NCI-H2081 (cell line): ENCODE data around the gene TBP.
"Not testable (repeated sequence)": the region's sequence is repeated elsewhere in the genome, so short reads cannot be mapped to it uniquely, and the experiment has no call there.

Experiments
- DNase-seq, 2 experiments: peaks; one replicate each; lab custom pipeline; 2025; lab: John Stamatoyannopoulos, UW

The TBP gene

DNA sequence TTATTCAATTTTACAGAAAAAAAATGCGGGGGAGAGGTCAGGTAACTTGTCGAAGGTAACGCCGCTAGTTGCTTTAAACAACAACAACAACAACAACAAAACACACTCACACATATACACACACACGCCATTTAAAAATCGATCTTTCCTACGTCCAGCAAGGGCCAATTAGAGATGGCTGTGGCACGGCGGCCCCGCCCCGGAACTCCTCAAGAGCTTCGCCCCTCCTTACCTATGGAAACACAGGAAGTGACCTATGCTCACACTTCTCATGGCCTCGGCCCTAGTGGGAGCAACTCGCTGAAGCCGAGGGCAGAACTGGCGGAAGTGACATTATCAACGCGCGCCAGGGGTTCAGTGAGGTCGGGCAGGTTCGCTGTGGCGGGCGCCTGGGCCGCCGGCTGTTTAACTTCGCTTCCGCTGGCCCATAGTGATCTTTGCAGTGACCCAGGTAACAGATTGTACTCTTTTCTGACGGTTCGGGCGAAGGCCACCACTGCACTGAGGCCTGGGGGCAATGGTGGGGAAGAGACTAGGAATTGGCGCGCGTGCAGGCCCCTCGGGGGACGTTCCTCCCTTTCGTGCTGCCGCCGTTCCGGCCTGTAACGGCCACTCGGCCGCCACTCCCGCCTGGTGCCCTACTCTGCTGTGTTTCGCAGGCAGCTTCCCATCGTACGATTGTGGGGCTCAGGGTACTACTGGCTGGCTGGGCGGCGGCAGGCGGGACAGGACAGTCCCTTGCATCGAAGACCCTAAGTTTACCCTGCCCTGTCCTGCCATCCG, at the start of gene TBP:
TSS of gene TBP (plus strand) at position 357 of the 783 bp plus-strand sequence. CDS start 2,661 bp downstream, outside the sequence.
- DNase-seq = peak; percentile 91 to 97

DNA sequence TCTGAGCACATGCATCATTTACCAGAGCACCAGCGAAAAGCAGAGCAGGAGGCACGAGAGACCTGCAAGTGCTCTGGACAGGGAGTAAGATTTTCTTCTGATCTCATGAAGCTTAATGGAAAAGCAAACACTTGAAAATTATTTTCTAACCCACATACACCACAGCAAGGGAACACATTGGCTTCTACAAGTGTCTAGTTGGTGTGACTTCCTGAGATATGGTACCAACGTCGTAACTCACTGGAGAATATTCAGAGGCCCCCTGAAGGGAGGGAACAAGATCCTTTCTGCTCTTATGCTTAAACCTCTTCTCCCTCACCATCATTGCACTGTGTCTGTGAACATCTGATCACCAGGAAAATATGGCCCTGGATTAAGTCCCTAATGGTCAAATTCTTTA, 49.7 kb upstream of the TBP start:
- no peak for DNase-seq

DNA sequence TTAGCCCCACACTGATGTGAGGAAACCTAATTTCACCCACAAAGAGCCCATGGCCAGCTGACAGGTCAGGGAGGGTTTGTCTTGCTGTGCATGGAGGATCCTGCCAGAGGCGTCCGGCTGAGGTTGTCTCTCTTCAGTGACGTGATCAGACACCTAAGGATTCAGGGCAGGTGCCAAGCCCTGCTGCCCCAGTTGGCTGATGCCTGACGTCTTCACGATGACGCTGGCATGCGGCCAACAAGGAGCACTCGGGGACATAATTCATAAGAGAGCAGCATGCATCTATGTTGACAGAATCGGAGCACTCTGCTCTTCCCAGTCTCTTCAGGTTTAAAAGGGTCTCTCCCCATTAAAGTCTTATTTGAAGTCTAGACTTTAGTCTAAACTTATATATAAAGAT, 48.9 kb upstream of the TBP start:
- no peak for DNase-seq

DNA sequence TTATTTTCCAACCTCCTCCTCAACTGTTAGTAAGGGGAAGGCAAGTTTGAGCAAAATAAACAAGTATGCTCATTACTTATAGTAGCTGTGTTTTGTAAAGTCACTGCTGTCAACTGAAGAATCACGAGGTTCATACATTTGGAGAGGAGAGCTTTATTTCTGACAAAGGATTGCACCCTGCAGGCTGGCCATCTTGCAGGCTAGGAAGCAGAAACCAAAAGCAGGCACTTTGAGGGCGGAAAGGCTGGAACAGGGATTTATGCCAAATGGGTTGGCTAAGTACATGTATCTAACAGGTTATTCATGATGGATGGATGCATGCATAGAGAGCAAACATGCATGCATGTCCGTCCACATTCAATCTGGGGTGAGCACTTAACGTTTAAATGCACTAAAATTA, 47.7 kb upstream of the TBP start:
- DNase-seq = no peak

DNA sequence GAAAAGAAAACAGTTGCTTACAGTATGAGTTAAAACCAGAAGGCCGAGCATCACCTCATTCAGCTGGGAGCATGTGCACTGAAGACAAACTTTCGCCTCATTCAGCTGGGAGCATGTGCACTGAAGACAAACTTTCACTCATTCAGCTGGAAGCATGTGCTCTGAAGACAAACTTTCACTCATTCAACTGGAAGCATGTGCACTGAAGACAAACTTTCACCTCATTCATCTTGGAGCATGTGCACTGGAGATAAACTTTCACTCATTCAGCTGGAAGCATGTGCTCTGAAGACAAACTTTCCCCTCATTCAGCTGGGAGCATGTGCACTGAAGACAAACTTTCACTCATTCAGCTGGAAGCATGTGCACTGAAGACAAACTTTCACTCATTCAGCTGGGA, 46.4 kb upstream of the TBP start:
- DNase-seq = not testable (repeated sequence)

DNA sequence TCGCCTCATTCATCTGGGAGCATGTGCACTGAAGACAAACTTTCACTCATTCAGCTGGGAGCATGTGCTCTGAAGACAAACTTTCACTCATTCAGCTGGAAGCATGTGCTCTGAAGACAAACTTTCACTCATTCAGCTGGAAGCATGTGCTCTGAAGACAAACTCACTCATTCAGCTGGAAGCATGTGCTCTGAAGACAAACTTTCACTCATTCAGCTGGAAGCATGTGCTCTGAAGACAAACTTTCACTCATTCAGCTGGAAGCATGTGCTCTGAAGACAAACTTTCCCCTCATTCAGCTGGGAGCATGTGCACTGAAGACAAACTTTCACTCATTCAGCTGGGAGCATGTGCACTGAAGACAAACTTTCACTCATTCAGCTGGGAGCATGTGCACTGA, 45.9 kb upstream of the TBP start:
- not testable (repeated sequence) for DNase-seq

DNA sequence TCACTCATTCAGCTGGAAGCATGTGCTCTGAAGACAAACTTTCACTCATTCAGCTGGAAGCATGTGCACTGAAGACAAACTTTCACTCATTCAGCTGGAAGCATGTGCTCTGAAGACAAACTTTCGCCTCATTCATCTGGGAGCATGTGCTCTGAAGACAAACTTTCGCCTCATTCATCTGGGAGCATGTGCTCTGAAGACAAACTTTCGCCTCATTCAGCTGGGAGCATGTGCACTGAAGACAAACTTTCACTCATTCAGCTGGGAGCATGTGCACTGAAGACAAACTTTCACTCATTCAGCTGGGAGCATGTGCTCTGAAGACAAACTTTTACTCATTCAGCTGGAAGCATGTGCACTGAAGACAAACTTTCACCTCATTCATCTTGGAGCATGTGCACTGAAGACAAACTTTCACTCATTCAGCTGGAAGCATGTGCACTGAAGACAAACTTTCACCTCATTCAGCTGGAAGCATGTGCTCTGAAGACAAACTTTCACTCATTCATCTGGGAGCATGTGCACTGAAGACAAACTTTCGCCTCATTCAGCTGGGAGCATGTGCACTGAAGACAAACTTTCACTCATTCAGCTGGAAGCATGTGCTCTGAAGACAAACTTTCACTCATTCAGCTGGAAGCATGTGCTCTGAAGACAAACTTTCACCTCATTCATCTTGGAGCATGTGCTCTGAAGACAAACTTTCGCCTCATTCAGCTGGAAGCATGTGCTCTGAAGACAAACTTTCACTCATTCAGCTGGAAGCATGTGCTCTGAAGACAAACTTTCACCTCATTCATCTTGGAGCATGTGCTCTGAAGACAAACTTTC, 45.1 kb upstream of the TBP start:
- DNase-seq = not testable (repeated sequence)

DNA sequence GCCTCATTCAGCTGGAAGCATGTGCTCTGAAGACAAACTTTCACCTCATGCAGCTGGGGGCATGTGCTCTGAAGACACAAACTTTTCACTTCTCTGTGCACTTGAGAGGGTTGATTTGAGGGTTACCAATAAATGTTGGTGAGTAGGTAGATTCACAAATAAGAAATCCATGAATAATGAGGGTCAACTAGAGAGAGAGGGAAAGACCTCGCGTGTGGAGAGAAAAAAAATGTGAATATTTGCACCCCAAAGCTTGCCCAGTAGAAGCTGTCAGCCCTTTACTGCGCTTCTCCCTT, 44.5 kb upstream of the TBP start:
- DNase-seq = no peak

DNA sequence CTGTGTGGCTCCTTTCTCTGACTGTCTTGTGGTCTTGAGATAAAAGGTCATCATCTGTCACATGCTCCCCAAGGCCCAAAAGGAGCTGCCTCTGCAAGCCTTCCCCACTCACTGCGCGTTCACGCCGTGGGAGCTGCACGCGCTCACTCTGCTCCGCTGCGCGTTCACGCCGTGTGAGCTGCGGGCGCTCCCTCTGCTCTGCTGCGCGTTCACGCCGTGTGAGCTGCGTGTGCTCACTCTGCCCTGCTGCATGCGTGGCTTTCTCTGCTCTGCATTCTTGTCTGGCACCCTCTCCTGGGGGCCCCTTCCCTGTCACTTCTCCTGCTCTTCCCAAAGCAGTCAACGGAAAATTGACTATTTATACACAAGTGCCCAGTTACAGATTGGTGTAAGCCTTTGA, 43.5 kb upstream of the TBP start:
- DNase-seq = no peak

DNA sequence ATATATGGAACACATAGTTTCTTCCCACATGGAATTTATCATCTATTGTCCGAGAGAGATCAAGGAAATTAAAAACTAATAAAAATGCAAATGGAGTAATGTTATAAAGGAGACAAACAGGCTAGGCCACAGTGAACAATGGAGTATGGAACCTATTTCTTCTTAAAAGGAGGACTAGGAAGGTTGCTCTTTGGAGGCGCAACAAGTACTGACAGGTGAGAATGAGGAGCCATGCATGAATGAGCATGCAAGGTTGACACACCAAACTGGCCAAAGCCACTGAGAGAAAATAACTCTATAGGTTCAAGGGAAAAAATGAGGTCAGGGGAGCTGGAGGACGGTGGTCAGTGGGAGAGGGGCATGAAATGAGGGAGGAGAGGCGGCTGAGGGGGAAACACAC, 41.9 kb upstream of the TBP start:
- DNase-seq = no peak

DNA sequence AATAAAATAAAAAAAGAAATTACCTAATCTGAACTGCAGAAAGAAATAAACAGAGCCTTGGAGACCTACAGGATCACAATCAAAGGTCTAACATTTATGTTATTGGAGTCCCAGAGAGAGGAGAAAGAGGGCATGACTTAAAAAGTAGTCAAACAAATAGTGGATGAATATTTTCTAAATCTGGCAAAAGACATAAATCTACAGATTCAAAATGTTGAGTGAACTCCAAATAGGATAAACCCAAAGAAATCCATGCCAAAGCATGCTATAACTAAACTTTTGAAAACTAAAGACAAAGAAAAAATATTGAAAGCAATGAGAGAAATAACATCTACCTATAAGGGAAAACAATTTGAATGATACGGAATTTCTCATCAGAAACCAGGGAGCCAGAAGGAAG, 39.3 kb upstream of the TBP start:
- DNase-seq = no peak

DNA sequence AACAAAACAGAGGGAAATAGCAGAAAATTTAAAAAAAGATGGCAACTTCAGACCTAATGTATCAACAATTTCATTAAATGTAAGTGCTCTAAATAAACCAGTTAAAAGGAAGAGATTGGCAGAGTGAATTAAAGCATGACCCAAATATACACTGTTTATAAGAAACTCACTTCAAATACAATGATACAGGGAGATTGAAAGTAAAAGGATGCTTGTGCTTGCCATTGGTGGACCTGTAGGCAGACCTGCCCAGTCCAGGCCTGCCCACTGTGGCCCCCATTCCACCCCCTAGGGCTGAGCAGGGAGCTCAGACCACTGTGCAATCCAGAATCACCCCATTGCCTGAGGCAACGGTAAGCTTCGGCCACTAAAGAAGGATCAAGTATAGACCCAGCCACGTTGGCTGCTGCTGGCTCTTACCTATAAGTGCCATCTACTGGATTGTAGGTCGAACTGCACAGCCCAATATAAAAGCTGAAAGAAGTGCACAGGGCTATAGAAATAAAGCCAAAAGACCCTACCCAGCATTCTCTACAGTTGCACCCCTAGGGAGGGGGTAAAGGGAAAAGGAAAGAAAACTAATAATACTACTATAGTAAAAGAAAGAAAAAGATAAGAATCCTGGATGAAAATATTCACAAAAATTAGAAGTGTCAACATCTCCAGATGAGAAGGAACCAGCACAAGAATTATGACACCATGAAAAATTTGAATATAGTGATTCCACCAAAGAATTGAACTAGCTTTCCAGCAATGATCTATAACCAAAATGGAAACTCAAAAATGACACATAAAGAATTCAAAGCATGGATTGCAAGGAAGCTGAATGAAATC, 37.2 kb upstream of the TBP start:
- DNase-seq = peak; percentile 67 to 78

DNA sequence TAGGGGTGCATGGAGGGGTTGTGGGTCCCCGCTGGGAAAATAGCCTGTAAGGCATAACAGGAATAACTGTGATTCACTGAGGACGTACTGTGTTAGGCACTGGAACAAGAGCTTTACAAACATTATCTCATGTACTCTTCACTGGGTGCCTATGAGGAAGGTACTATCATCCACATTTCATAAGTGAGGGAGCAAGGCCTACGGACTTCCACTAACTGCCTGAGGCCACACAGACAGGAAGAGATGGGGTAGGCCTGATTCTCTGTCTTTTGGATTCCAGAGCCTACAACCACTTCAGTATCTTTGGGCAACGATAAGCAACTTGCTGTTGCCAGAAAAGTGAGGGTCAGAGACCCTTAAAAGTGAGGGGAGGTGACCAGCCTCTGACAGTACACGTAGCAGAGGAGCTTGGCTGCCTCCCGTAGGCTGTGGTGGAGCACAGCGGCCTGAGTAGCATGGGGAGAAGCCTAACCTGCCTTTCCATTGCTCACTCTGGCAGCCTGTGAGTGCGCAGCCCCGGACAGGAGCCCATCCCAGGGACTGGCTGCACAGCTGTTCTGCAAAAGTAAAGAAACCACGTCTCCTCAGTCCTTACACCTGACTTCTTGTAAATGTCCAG, 31.5 kb upstream of the TBP start:
- DNase-seq = peak in 1 of 2 experiments; percentile 8

DNA sequence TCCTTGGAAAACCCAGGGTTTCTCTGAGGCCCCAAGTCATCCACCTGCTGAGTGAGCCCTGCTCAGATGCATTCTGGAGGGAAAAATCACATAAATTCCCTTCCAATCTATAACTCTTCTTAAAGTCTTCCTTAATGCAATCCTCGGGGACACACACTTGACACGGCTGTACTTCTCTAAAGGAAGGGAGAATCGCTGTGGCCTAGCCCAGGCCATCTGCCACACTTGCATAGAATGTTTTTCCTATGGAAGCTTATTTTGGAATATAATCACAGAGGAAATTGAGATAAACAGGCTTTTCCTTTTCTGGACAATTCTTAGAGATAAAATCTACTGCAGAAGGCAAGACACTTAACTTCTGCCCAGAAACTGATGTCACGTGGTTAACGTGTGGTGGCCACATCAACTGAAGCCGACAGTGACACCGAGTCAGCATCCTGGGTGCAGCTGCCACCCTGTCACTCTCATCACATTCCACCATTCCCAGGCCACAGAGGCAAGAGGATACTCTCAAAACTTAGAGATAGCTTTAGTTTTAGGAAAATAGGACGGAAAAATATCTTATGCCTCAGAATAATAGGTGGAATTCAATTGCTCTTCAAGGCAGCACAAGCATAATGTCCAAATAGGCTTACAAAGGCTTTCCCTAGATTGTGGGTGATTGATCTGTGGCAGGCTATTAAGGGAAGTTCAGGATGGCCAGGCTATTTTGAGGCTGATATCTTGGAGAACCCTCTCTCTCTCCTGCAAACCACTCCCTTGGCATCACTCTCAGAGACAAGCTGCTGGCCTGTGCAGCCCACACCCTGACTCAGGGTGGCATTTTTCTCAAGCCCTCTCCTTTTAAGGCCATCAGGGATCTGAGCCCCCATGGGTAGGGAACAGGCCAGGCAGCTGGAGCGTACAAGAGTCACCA, 30.7 kb upstream of the TBP start:
- DNase-seq = no peak

DNA sequence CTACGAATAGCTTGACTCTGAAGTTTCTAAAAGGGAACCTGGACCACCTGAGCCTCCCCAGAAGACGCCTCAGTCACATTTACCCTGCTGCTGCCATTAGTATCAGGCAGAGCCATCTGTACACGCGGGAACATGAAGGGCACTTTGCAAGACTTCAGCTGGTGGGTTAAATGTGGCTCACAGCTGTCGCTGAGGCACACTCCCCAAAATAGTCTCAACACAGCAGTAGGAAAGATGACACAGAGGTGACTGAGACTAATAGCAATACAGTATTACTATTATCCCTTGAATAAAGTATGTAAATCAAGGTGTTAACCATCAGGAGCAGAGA, 30.0 kb upstream of the TBP start:
- no peak for DNase-seq

DNA sequence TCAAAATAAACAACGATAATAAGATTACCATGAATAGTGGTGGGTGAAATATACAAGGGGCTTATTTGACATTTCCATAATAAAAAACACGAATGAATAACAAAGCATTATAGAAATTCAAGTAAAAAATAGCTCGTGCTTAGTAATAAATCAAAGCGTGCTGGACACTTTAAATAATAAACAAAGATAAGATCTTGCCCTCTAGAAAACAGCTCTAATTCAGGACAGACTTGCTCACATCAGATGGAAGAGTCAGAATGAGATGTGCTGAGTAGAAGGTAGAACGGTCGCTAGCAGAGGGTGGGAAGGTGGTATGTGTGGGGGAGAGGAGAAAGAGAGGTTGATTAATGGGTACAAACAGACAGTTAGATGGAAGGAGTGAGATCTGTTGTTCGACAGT, 28.4 kb upstream of the TBP start:
- no peak for DNase-seq

DNA sequence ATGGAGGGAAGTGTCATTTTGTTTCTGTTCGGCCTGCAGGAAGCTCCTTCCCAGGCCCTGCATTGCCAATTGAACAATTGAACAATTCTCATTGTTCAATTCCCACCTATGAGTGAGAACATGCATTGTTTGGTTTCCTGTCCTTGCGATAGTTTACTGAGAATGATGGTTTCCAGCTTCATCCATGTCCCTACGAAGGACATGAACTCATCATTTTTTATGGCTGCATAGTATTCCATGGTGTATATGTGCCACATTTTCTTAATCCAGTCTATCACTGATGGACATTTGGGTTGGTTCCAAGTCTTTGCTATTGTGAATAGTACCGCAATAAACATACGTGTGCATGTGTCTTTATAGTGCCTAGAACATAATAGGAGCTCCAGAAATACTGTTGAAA, 26.2 kb upstream of the TBP start:
- DNase-seq = not testable (repeated sequence)

DNA sequence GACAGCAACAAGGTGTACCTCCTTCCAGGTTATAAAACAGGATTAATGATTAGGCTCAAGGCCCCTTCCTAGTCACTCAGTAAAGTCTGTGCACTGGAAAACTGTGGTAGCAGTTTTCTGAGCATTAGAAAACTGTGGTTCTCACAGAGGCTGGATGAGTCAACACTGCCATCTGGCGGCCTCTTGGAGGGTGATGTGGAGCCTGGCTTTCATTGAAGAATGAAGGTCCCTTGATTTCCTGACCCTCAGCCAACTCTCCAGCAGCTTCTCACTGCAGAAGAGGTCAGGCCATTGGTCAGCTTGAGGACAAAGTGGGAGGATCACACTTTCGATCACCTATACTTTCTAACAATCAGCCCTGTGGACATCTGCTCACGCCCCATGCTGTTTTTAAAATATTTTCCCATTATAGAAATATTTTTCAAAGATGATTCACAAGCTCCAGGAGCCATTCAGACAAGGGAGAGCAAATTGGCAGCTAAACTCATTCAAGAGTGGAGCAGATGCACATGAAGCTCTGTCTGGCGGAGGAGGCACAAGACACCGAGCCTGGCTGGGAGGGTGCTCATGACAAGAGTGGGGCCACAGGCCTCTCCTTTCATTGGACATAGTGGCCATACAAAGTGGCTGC, 24.2 kb upstream of the TBP start:
- peak; percentile 54 to 65 for DNase-seq

DNA sequence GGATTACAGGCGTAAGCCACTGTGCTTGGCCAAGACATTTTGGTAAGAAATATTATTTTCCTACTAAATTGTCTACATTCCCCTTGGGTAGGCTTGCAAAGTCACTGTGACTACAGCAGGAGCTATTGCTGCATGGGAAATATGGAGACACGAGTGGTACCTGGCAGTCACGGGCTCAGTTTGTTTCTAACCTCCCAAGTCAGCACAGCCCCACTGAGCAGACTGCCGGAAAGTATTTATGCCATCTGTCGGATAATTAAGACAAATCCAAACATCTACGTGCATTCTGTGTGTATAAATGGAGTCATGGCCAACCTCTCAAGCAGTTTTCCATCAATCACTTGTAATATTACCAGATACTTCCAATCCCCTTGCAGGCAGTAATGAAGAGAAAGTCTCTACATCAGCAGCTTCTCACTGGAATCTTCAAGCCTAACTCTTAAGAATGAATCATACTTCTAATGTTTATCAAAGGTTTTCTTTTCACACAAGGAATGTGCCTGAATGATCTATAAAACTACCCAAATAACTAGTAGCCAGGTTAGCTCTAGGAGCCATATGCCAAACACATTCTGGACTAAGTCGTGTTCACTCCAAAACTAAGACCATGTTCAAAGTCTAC, 21.2 kb upstream of the TBP start:
- DNase-seq = no peak

DNA sequence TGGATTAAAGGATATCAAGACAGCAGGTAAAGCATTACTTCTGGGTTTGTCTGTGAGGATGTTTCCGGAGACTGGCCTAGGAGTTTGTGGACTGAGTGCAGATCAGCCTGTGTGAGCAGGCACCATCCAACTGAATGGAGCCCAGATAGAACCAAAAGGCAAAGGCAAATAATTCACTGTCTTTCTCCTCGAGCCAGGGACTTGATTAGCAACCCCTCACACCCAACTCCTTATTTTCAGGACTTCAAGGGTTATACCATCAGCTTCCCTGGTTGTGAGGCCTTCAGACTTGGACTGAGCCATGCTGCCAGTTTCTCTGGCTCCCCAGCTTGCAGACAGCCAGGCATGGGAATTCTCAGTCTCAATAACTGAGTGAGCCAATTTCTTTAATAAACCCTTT, 20.4 kb upstream of the TBP start:
- no peak for DNase-seq
